H9 (cell line): ENCODE results near the gene HTD2. TPM values are rescaled to one million over a fixed set of nuclear protein-coding genes. Genes with fewer than 3 reads are reported as not detected.
"Not testable (repeated sequence)": the region's sequence is repeated elsewhere in the genome, so short reads cannot be mapped to it uniquely, and the experiment has no call there.

Source experiments
- DNase-seq: peaks from one replicate; pipeline ENCODE4 v3.0.0-alpha.2; 2017
- H2AFZ ChIP-seq: one replicate; pipeline ENCODE4 v1.6.1; 2013; ENCODE audit warnings: mild to moderate bottlenecking, low read length, control low read depth, moderate library complexity
- H2AK5ac ChIP-seq: 2 replicates; pipeline ENCODE4 v1.6.1; 2013; ENCODE audit warnings: low read length, control low read depth, mixed read lengths; ENCODE audit not compliant: insufficient read length
- H2BK120ac ChIP-seq: one replicate; pipeline ENCODE4 v1.6.1; 2013; ENCODE audit warnings: low read depth, mild to moderate bottlenecking, low read length, control low read depth, inconsistent platforms; ENCODE audit not compliant: poor library complexity, severe bottlenecking
- H2BK12ac ChIP-seq: 2 replicates; pipeline ENCODE4 v1.6.1; 2013; ENCODE audit warnings: low read length, control low read depth, mixed read lengths, low read depth; ENCODE audit not compliant: insufficient read length
- H2BK15ac ChIP-seq: 2 replicates; pipeline ENCODE4 v1.6.1; 2013; ENCODE audit warnings: low read depth, low read length, control low read depth
- H2BK20ac ChIP-seq: one replicate; pipeline ENCODE4 v1.6.1; 2013; ENCODE audit warnings: low read depth, mild to moderate bottlenecking, low read length, control low read depth, inconsistent platforms; ENCODE audit not compliant: poor library complexity, severe bottlenecking
- H2BK5ac ChIP-seq: 2 replicates; pipeline ENCODE4 v1.6.1; 2013; ENCODE audit warnings: low read length, control low read depth, mixed read lengths; ENCODE audit not compliant: insufficient read length
- H3K14ac ChIP-seq: 2 replicates; pipeline ENCODE4 v1.6.1; 2013; ENCODE audit warnings: low read length, control low read depth; ENCODE audit not compliant: insufficient read depth
- H3K18ac ChIP-seq: 2 replicates; pipeline ENCODE4 v1.6.1; 2013; ENCODE audit warnings: low read depth, mild to moderate bottlenecking, mixed read lengths, low read length, control low read depth; ENCODE audit not compliant: insufficient read length
- H3K23ac ChIP-seq: 2 replicates; pipeline ENCODE4 v1.6.1; 2013; ENCODE audit warnings: low read length, control low read depth, mixed read lengths, low read depth; ENCODE audit not compliant: insufficient read length
- H3K23me2 ChIP-seq: 2 replicates; pipeline ENCODE4 v1.6.1; 2013; ENCODE audit warnings: low read depth, mild to moderate bottlenecking, mixed read lengths, low read length, control low read depth; ENCODE audit not compliant: insufficient read length, poor library complexity, severe bottlenecking
- H3K27ac ChIP-seq: 2 replicates; pipeline ENCODE4 v1.5.1; 2013; ENCODE audit warnings: low read length, control low read depth, mixed read lengths, low read depth; ENCODE audit not compliant: insufficient read length
- H3K27me3 ChIP-seq: 2 replicates; pipeline ENCODE4 v1.6.1; 2013; ENCODE audit warnings: low read length, control low read depth, inconsistent platforms; ENCODE audit not compliant: insufficient read depth
- H3K4ac ChIP-seq: 2 replicates; pipeline ENCODE4 v1.6.1; 2013; ENCODE audit warnings: low read depth, mild to moderate bottlenecking, control low read depth, inconsistent platforms, low read length, moderate library complexity
- H3K4me1 ChIP-seq: 2 replicates; pipeline ENCODE4 v1.6.1; 2013; ENCODE audit warnings: low read length, control low read depth, inconsistent platforms; ENCODE audit not compliant: insufficient read depth
- H3K4me2 ChIP-seq: 2 replicates; pipeline ENCODE4 v1.6.1; 2013; ENCODE audit warnings: low read length, control low read depth, mixed read lengths; ENCODE audit not compliant: insufficient read length, insufficient read depth
- H3K56ac ChIP-seq: 2 replicates; pipeline ENCODE4 v1.6.1; 2013; ENCODE audit warnings: low read depth, mild to moderate bottlenecking, mixed read lengths, low read length, control low read depth; ENCODE audit not compliant: insufficient read length
- H3K79me1 ChIP-seq: 2 replicates; pipeline ENCODE4 v1.6.1; 2013; ENCODE audit warnings: low read depth, mild to moderate bottlenecking, moderate library complexity, low read length, control low read depth, inconsistent platforms; ENCODE audit not compliant: insufficient read depth, poor library complexity, severe bottlenecking
- H3K79me2 ChIP-seq: 2 replicates; pipeline ENCODE4 v1.6.1; 2013; ENCODE audit warnings: low read length, control low read depth, inconsistent platforms; ENCODE audit not compliant: insufficient read depth
- H3K9ac ChIP-seq: 2 replicates; pipeline ENCODE4 v1.6.1; 2013; ENCODE audit warnings: low read length, control low read depth, mixed read lengths; ENCODE audit not compliant: insufficient read length; ENCODE audit errors: extremely low read depth
- H3K9me3 ChIP-seq: one replicate; pipeline ENCODE4 v1.6.1; 2013; ENCODE audit warnings: low read depth, low read length, inconsistent platforms; ENCODE audit not compliant: control insufficient read depth
- H3T11ph ChIP-seq: one replicate; pipeline ENCODE4 v1.6.1; 2013; ENCODE audit warnings: mild to moderate bottlenecking, low read length, control low read depth, inconsistent platforms
- H4K20me1 ChIP-seq: one replicate; pipeline ENCODE4 v1.6.1; 2013; ENCODE audit not compliant: control insufficient read depth, insufficient read length, insufficient read depth
- H4K5ac ChIP-seq: 2 replicates; pipeline ENCODE4 v1.6.1; 2013; ENCODE audit warnings: low read depth, mild to moderate bottlenecking, mixed read lengths, low read length, control low read depth; ENCODE audit not compliant: insufficient read length
- H4K8ac ChIP-seq: replicated peaks from 2 replicates; pipeline ENCODE4 v1.6.1; 2013; ENCODE audit warnings: low read length, control low read depth, mixed read lengths, low read depth; ENCODE audit not compliant: insufficient read length
- H4K91ac ChIP-seq: 2 replicates; pipeline ENCODE4 v1.6.1; 2013; ENCODE audit warnings: low read depth, mild to moderate bottlenecking, moderate library complexity, mixed read lengths, low read length, control low read depth; ENCODE audit not compliant: insufficient read length
- H3K27ac Mint-ChIP-seq, 3 experiments: 2 replicates in 2 of 3; 3 replicates in 1 of 3; pipeline ENCODE4 v1.8.0; 2020 to 2021; ENCODE audit warnings: mixed read lengths in 3 of 3, mild to moderate bottlenecking in 1 of 3, moderate library complexity in 1 of 3
- H3K27me3 Mint-ChIP-seq: 2 replicates; pipeline ENCODE4 v1.8.0; 2021; ENCODE audit warnings: low read depth, mild to moderate bottlenecking, moderate library complexity, mixed read lengths
- H3K36me3 Mint-ChIP-seq, 3 experiments: 2 replicates in 2 of 3; 3 replicates in 1 of 3; pipeline ENCODE4 v1.8.0; 2020 to 2021; ENCODE audit warnings: low read depth in 3 of 3, mixed read lengths in 3 of 3; ENCODE audit not compliant: insufficient read depth in 1 of 3
- H3K4me1 Mint-ChIP-seq, 2 experiments: 2 replicates each; pipeline ENCODE4 v1.8.0; 2020; ENCODE audit warnings: mixed read lengths in 2 of 2
- H3K4me3 Mint-ChIP-seq, 2 experiments: 2 replicates in 1 of 2; 3 replicates in 1 of 2; pipeline ENCODE4 v1.8.0; 2020 to 2021; ENCODE audit warnings: mild to moderate bottlenecking in 2 of 2, mixed read lengths in 2 of 2, moderate library complexity in 1 of 2
- H3K9me3 Mint-ChIP-seq, 2 experiments: 2 replicates in 1 of 2; 3 replicates in 1 of 2; pipeline ENCODE4 v1.8.0; 2020; ENCODE audit warnings: mild to moderate bottlenecking in 2 of 2, mixed read lengths in 2 of 2, moderate library complexity in 1 of 2
- WGBS: extraction: QIAGEN DNeasy Blood & Tissue Kit; methylation state at CpG from one replicate; pipeline ENCODE4 v1.1.7; 2013; ENCODE audit warnings: missing lambda C conversion rate, low lambda C conversion rate, mixed read lengths; ENCODE audit not compliant: insufficient read length; ENCODE audit errors: extremely low coverage; 5-methylcytosine and 5-hydroxymethylcytosine counted together
- total RNA-seq: library from RNA; stranded (reverse); gene quantifications from 2 replicates; pipeline ENCODE4 v1.2.1, GENCODE V29; 2021
- TF ChIP-seq, protein P1 (sequence below): fragments of 200-600 bp; sonication (generic); conservative IDR thresholded peaks from 3 replicates; pipeline ENCODE4 v1.8.0; 2021; ENCODE audit warnings: antibody characterized with exemption, mild to moderate bottlenecking

Gene HTD2
- total RNA-seq, 1 experiment from 2014 or later: 13.4 TPM

- no peak overlapping the region for H3K4ac ChIP-seq
- no peak overlapping the region for H2BK20ac ChIP-seq
- no peak overlapping the region for H2AFZ ChIP-seq
- no peak overlapping the region for H3K23ac ChIP-seq
- no peak overlapping the region for H4K5ac ChIP-seq
- Mint-ChIP-seq H3K36me3 (no peaks in the 10 kb centered on the region), H3K27ac (no peak overlapping the region), H3K9me3 (no peaks in the 10 kb centered on the region), H3K4me3 (no peak overlapping the region), H3K27me3 (peaks cover 21% of the 10 kb centered on the region), H3K4me1 (peaks cover 10 to 18% of the 10 kb centered on the region in 2 experiments)
- H3K27me3 ChIP-seq: no peaks in the 10 kb centered on the region
- no peak overlapping the region for H3K4me2 ChIP-seq
- peaks cover 4% of the 10 kb centered on the region for H3K23me2 ChIP-seq
- H3K14ac ChIP-seq: no peak overlapping the region
- H4K8ac ChIP-seq: no peak overlapping the region
- no peak overlapping the region for H2AK5ac ChIP-seq
- H3K4me1 ChIP-seq: no peaks in the 10 kb centered on the region; the same call in 1 of the 2 replicates
- H2BK5ac ChIP-seq: no peak overlapping the region
- H3K79me1 ChIP-seq: no peaks in the 10 kb centered on the region
- no peak overlapping the region for H2BK12ac ChIP-seq
- DNase-seq: no peak
- H3K9ac ChIP-seq: no peak overlapping the region
- no peaks in the 10 kb centered on the region for H3K79me2 ChIP-seq
- no peak overlapping the region for H3K56ac ChIP-seq
- TF ChIP-seq, protein P1, sequence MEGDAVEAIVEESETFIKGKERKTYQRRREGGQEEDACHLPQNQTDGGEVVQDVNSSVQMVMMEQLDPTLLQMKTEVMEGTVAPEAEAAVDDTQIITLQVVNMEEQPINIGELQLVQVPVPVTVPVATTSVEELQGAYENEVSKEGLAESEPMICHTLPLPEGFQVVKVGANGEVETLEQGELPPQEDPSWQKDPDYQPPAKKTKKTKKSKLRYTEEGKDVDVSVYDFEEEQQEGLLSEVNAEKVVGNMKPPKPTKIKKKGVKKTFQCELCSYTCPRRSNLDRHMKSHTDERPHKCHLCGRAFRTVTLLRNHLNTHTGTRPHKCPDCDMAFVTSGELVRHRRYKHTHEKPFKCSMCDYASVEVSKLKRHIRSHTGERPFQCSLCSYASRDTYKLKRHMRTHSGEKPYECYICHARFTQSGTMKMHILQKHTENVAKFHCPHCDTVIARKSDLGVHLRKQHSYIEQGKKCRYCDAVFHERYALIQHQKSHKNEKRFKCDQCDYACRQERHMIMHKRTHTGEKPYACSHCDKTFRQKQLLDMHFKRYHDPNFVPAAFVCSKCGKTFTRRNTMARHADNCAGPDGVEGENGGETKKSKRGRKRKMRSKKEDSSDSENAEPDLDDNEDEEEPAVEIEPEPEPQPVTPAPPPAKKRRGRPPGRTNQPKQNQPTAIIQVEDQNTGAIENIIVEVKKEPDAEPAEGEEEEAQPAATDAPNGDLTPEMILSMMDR: no peak
- no peak overlapping the region for H2BK120ac ChIP-seq
- H3K18ac ChIP-seq: no peak overlapping the region
- H4K20me1 ChIP-seq: no peaks in the 10 kb centered on the region
- H3T11ph ChIP-seq: no peak overlapping the region
- H4K91ac ChIP-seq: no peak overlapping the region
- no CpG with 5 or more reads among the region's 1 CpG for WGBS
- no peaks in the 10 kb centered on the region for H3K9me3 ChIP-seq
- no peak overlapping the region for H2BK15ac ChIP-seq
- H3K27ac ChIP-seq: no peak overlapping the region
Measured at GRCh38 chr3:58337190-58337589, 30.9 kb downstream of the HTD2 start.

GRCh38 chr3:58339146-58339545 lies 32.8 kb downstream of the HTD2 start:
- not testable (repeated sequence) for H3K79me2 ChIP-seq, H4K5ac ChIP-seq, H3K18ac ChIP-seq, H4K8ac ChIP-seq, H3K23me2 ChIP-seq, H2BK15ac ChIP-seq, H3K4me3 Mint-ChIP-seq, H3K9me3 Mint-ChIP-seq, H3K23ac ChIP-seq, H3K27me3 ChIP-seq, H2BK20ac ChIP-seq, H4K20me1 ChIP-seq, H3K36me3 Mint-ChIP-seq, H3K56ac ChIP-seq, H2AFZ ChIP-seq, H3K4me1 ChIP-seq, H3K27ac Mint-ChIP-seq, H2BK5ac ChIP-seq, H3K9me3 ChIP-seq, H3T11ph ChIP-seq, H3K14ac ChIP-seq, H2BK12ac ChIP-seq, H4K91ac ChIP-seq, H2AK5ac ChIP-seq, H3K27ac ChIP-seq, H3K4me2 ChIP-seq, H3K9ac ChIP-seq, H3K4ac ChIP-seq, H3K4me1 Mint-ChIP-seq, H3K79me1 ChIP-seq, H2BK120ac ChIP-seq, DNase-seq, H3K27me3 Mint-ChIP-seq
- WGBS: 100% methylated on average over 1 of the region's 12 CpGs
